ENCODE data around the gene RFX4. TPM values are rescaled to one million over a fixed set of nuclear protein-coding genes. Genes with fewer than 3 reads are reported as not detected.

Gene RFX4
- total RNA-seq, 1 experiment from 2014 or later, result not detected

GRCh38 chr12:106675651-106676435 lies 93.0 kb downstream of the RFX4 start:
- Mint-ChIP-seq H3K4me3 (ENCODE audit: low read depth, unreplicated experiment) (no peak overlapping the region), H3K27me3 (ENCODE audit: unreplicated experiment) (no peaks in the 10 kb centered on the region), H3K36me3 (ENCODE audit: insufficient read depth, unreplicated experiment) (no peaks in the 10 kb centered on the region), H3K4me1 (ENCODE audit: low read depth, unreplicated experiment) (no peaks in the 10 kb centered on the region), H3K27ac (ENCODE audit: unreplicated experiment) (no peak overlapping the region), H3K9me3 (ENCODE audit: low read depth, unreplicated experiment) (no peaks in the 10 kb centered on the region)
- intact Hi-C loops (cut with micrococcal nuclease; ENCODE audit: unreplicated experiment), result no loop called here
- no peak for TF ChIP-seq CTCF (IDR thresholded peaks at IDR 0.05; ENCODE audit: unreplicated experiment)
- no TSS peak for BruUV-seq (replicated peaks)
- CTCF ChIA-PET, result interaction anchor here (0.7 kb wide), 1 partner anchor 834 kb away, joined by 3 read pairs; no protein-coding TSS in a partner anchor
- no peak for DNase-seq

- BruUV-seq (replicated peaks), result no TSS peak
- Mint-ChIP-seq H3K27me3 (ENCODE audit: unreplicated experiment) (no peaks in the 10 kb centered on the region), H3K36me3 (ENCODE audit: insufficient read depth, unreplicated experiment) (no peaks in the 10 kb centered on the region), H3K27ac (ENCODE audit: unreplicated experiment) (no peak overlapping the region), H3K4me1 (ENCODE audit: low read depth, unreplicated experiment) (no peaks in the 10 kb centered on the region), H3K9me3 (ENCODE audit: low read depth, unreplicated experiment) (no peaks in the 10 kb centered on the region), H3K4me3 (ENCODE audit: low read depth, unreplicated experiment) (no peak overlapping the region)
- no peak for DNase-seq
- TF ChIP-seq CTCF (IDR thresholded peaks at IDR 0.05; ENCODE audit: unreplicated experiment), result no peak
- CTCF ChIA-PET, result no interaction called here
- intact Hi-C loops (cut with micrococcal nuclease; ENCODE audit: unreplicated experiment), result no loop called here
Measured at GRCh38 chr12:106679574-106679973, 96.8 kb downstream of the RFX4 start.

GRCh38 chr12:106680280-106680679 lies 97.5 kb downstream of the RFX4 start:
- Mint-ChIP-seq H3K9me3 (ENCODE audit: low read depth, unreplicated experiment) (no peaks in the 10 kb centered on the region), H3K27me3 (ENCODE audit: unreplicated experiment) (no peaks in the 10 kb centered on the region), H3K36me3 (ENCODE audit: insufficient read depth, unreplicated experiment) (no peaks in the 10 kb centered on the region), H3K27ac (ENCODE audit: unreplicated experiment) (no peak overlapping the region), H3K4me1 (ENCODE audit: low read depth, unreplicated experiment) (no peaks in the 10 kb centered on the region), H3K4me3 (ENCODE audit: low read depth, unreplicated experiment) (no peak overlapping the region)
- no peak for TF ChIP-seq CTCF (IDR thresholded peaks at IDR 0.05; ENCODE audit: unreplicated experiment)
- CTCF ChIA-PET, result no interaction called here
- no TSS peak for BruUV-seq (replicated peaks)
- no peak for DNase-seq
- intact Hi-C loops (cut with micrococcal nuclease; ENCODE audit: unreplicated experiment), result no loop called here

GRCh38 chr12:106681210-106681609 lies 98.4 kb downstream of the RFX4 start:
- no peaks in the 10 kb centered on the region for H3K9me3 Mint-ChIP-seq (ENCODE audit: low read depth, unreplicated experiment)
- CTCF ChIA-PET, result no interaction called here
- no peaks in the 10 kb centered on the region for H3K4me1 Mint-ChIP-seq (ENCODE audit: low read depth, unreplicated experiment)
- intact Hi-C loops (cut with micrococcal nuclease; ENCODE audit: unreplicated experiment), result no loop called here
- no TSS peak for BruUV-seq (replicated peaks)
- no peaks in the 10 kb centered on the region for H3K27me3 Mint-ChIP-seq (ENCODE audit: unreplicated experiment)
- no peak overlapping the region for H3K4me3 Mint-ChIP-seq (ENCODE audit: low read depth, unreplicated experiment)
- DNase-seq, result no peak
- H3K27ac Mint-ChIP-seq (ENCODE audit: unreplicated experiment), result no peak overlapping the region
- no peaks in the 10 kb centered on the region for H3K36me3 Mint-ChIP-seq (ENCODE audit: insufficient read depth, unreplicated experiment)
- TF ChIP-seq CTCF (IDR thresholded peaks at IDR 0.05; ENCODE audit: unreplicated experiment), result no peak

Data from Calu3 (cell line).